ENCODE results near the gene EPB41.

GRCh38 chr1:29117381-29117780 lies 203.0 kb downstream of the EPB41 start:
- TF ChIP-seq CTCF (IDR thresholded peaks at IDR 0.05; ENCODE audit: control extremely low read depth in 1 of 3, insufficient read depth in 1 of 3, low read depth in 1 of 3, low read length in 3 of 3) (peak in 2 of 3 experiments; percentile 30 to 47; a peak in 2 of 4 replicates), TEAD4 (IDR thresholded peaks at IDR 0.05; ENCODE audit: low read depth, low read length) (no peak), JUN (IDR thresholded peaks at IDR 0.05; ENCODE audit: low read depth, low read length) (no peak), POLR2AphosphoS5 (IDR thresholded peaks at IDR 0.05; ENCODE audit: low read depth, low read length) (no peak), BRCA1 (IDR thresholded peaks at IDR 0.05; ENCODE audit: low read depth, low read length) (no peak), POLR2A (IDR thresholded peaks at IDR 0.05; ENCODE audit: control extremely low read depth in 1 of 2, low read depth in 2 of 2, low read length in 2 of 2) (no peak), SRF (IDR thresholded peaks at IDR 0.05; ENCODE audit: low read depth, low read length) (no peak)
